ENCODE data around the gene SELENOV.
A peak's percentile ranks its signal among the peaks of the same experiment; 100 is the strongest.

The SELENOV gene

DNA sequence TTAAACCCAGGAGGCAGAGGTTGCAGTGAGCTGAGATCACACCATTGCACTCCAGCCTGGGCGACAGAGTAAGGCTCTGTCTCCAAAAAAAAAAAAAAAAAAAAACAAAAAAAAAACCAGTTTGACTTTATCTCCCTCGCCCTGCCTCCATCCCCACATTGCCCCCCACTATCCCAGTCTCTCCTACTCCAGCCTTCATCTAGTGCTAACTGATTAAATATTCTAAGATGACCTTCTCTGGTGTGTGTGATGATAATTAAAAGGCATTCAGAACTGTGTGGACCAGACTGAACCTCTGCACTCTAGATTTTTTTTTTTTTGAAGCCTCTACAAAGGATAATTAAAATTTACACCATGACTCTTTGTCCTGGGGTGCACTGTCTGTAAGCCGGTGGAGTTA, 22.2 kb upstream of the SELENOV start:
- Histone ChIP-seq H3K4me2 (ENCODE audit: low read depth, low read length, poor library complexity, severe bottlenecking) (no peak overlapping the region), H4K20me1 (ENCODE audit: insufficient read depth, low read length, poor library complexity, severe bottlenecking) (no peaks in the 10 kb centered on the region), H3F3A (ENCODE audit: low read depth) (no peaks in the 10 kb centered on the region), H3K4me1 (ENCODE audit: insufficient read depth, low read length, poor library complexity, severe bottlenecking) (peaks cover 7% of the 10 kb centered on the region), H3K9ac (ENCODE audit: low read depth, low read length, poor library complexity, severe bottlenecking) (no peak overlapping the region), H3K9me2 (replicated peaks; ENCODE audit: low read depth, low read length) (no peaks in the 10 kb centered on the region), H3K36me3 (ENCODE audit: insufficient read depth, low read length) (peaks cover 31% of the 10 kb centered on the region; the same call in 1 of the 2 replicates), H3K9me3 (ENCODE audit: insufficient read depth, low read depth, low read length) (no peaks in the 10 kb centered on the region), H3K79me2 (ENCODE audit: insufficient read depth, low read length) (no peaks in the 10 kb centered on the region), H3K27me3 (ENCODE audit: insufficient read depth, low read length, poor library complexity, severe bottlenecking) (no peaks in the 10 kb centered on the region), H2AFZ (ENCODE audit: low read length) (no peak overlapping the region), H3K4me3 (ENCODE audit: low read length, poor library complexity, severe bottlenecking) (no peak overlapping the region)
- TF ChIP-seq, protein P1, sequence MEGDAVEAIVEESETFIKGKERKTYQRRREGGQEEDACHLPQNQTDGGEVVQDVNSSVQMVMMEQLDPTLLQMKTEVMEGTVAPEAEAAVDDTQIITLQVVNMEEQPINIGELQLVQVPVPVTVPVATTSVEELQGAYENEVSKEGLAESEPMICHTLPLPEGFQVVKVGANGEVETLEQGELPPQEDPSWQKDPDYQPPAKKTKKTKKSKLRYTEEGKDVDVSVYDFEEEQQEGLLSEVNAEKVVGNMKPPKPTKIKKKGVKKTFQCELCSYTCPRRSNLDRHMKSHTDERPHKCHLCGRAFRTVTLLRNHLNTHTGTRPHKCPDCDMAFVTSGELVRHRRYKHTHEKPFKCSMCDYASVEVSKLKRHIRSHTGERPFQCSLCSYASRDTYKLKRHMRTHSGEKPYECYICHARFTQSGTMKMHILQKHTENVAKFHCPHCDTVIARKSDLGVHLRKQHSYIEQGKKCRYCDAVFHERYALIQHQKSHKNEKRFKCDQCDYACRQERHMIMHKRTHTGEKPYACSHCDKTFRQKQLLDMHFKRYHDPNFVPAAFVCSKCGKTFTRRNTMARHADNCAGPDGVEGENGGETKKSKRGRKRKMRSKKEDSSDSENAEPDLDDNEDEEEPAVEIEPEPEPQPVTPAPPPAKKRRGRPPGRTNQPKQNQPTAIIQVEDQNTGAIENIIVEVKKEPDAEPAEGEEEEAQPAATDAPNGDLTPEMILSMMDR (conservative IDR thresholded peaks at IDR 0.05; ENCODE audit: low read length): no peak
- TF ChIP-seq EZH2phosphoT487 (IDR thresholded peaks at IDR 0.05; ENCODE audit: borderline replicate concordance): no peak

DNA sequence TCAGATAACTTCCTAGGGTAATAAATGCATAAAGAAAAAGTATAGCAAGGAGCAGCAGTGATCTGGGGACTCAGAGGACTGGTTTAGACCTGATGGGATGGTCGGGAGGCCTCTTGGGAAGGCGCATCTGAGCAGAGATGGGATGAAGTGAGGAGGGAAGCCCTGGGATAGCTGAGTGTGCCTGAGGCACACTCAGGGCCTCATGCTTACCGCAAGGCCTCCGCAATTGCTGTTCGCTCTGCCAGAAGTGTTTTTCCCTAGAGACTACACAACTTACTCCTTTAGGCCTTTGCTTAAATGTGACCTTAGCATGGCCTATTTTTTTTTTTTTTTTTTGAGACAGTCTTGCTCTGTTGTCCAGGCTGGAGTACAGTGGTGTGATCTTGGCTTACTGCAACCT, 20.3 kb upstream of the SELENOV start:
- H3K4me1 ChIP-seq (ENCODE audit: insufficient read depth, low read length, poor library complexity, severe bottlenecking): peaks cover 7% of the 10 kb centered on the region
- no peak overlapping the region for H3K9ac ChIP-seq (ENCODE audit: low read depth, low read length, poor library complexity, severe bottlenecking)
- H3K27me3 ChIP-seq (ENCODE audit: insufficient read depth, low read length, poor library complexity, severe bottlenecking): no peaks in the 10 kb centered on the region
- H3K9me2 ChIP-seq (replicated peaks; ENCODE audit: low read depth, low read length): no peaks in the 10 kb centered on the region
- peaks cover 13% of the 10 kb centered on the region; the same call in 1 of the 2 replicates for H3K36me3 ChIP-seq (ENCODE audit: insufficient read depth, low read length)
- no peak overlapping the region for H3K4me3 ChIP-seq (ENCODE audit: low read length, poor library complexity, severe bottlenecking)
- no peaks in the 10 kb centered on the region for H3F3A ChIP-seq (ENCODE audit: low read depth)
- H3K79me2 ChIP-seq (ENCODE audit: insufficient read depth, low read length): no peaks in the 10 kb centered on the region
- no peaks in the 10 kb centered on the region for H4K20me1 ChIP-seq (ENCODE audit: insufficient read depth, low read length, poor library complexity, severe bottlenecking)
- TF ChIP-seq EZH2phosphoT487 (IDR thresholded peaks at IDR 0.05; ENCODE audit: borderline replicate concordance): no peak
- TF ChIP-seq, protein P1 (conservative IDR thresholded peaks at IDR 0.05; ENCODE audit: low read length): no peak
- H3K9me3 ChIP-seq (ENCODE audit: insufficient read depth, low read depth, low read length): no peaks in the 10 kb centered on the region
- H3K4me2 ChIP-seq (ENCODE audit: low read depth, low read length, poor library complexity, severe bottlenecking): no peak overlapping the region
- no peak overlapping the region for H2AFZ ChIP-seq (ENCODE audit: low read length)

GRCh38 chr19:39496063-39496462, 18.9 kb upstream of the SELENOV start:
- no peak overlapping the region for H3K4me3 ChIP-seq (ENCODE audit: low read length, poor library complexity, severe bottlenecking)
- no peaks in the 10 kb centered on the region for H3K9me3 ChIP-seq (ENCODE audit: insufficient read depth, low read depth, low read length)
- no peaks in the 10 kb centered on the region for H3F3A ChIP-seq (ENCODE audit: low read depth)
- H3K4me1 ChIP-seq (ENCODE audit: insufficient read depth, low read length, poor library complexity, severe bottlenecking): peaks cover 7% of the 10 kb centered on the region
- no peak for TF ChIP-seq EZH2phosphoT487 (IDR thresholded peaks at IDR 0.05; ENCODE audit: borderline replicate concordance)
- TF ChIP-seq, protein P1 (conservative IDR thresholded peaks at IDR 0.05; ENCODE audit: low read length): no peak
- no peaks in the 10 kb centered on the region for H4K20me1 ChIP-seq (ENCODE audit: insufficient read depth, low read length, poor library complexity, severe bottlenecking)
- no peaks in the 10 kb centered on the region for H3K9me2 ChIP-seq (replicated peaks; ENCODE audit: low read depth, low read length)
- no peaks in the 10 kb centered on the region for H3K79me2 ChIP-seq (ENCODE audit: insufficient read depth, low read length)
- H3K4me2 ChIP-seq (ENCODE audit: low read depth, low read length, poor library complexity, severe bottlenecking): no peak overlapping the region
- H3K9ac ChIP-seq (ENCODE audit: low read depth, low read length, poor library complexity, severe bottlenecking): peak overlapping the region; percentile 3
- H3K27me3 ChIP-seq (ENCODE audit: insufficient read depth, low read length, poor library complexity, severe bottlenecking): no peaks in the 10 kb centered on the region
- 0 out of 2 replicates have a peak, but pooled peaks cover 3% of the 10 kb centered on the region for H3K36me3 ChIP-seq (ENCODE audit: insufficient read depth, low read length)
- no peak overlapping the region for H2AFZ ChIP-seq (ENCODE audit: low read length)

All from Loucy (cell line).